Suppressor macrophage treated with lipopolysaccharide for 1 hour (primary cell): ENCODE measurements around the gene ZCCHC13.
A peak's percentile ranks its signal among the peaks of the same experiment; 100 is the strongest.
"Not testable (repeated sequence)": the region's sequence is repeated elsewhere in the genome, so short reads cannot be mapped to it uniquely, and the experiment has no call there.

Experiments used
- DNase-seq, 3 donors: peaks; one replicate each; pipeline ENCODE4 v3.0.0-alpha.2; 2020 to 2022

Gene ZCCHC13

DNA sequence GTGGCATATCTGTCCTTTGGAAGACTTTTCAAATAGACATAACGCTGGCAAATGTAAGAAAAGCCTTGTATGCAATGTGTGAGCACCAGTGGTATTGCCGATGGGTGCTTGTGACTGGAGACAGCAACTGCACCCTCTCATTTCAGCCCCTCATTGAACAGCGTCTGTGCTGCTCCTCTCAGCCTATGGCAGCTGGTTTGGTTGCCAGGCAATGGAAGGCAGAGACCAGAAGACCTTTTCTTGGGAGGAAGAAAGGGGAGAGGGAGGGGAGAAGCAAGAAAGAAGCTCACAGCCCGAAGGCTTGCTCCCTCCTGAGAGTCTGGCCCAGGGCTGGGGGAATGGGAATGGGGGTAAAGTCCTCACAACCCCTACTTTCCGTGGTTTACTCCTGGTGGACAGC lies 20.2 kb downstream of the ZCCHC13 start:
- DNase-seq, result no peak

DNA sequence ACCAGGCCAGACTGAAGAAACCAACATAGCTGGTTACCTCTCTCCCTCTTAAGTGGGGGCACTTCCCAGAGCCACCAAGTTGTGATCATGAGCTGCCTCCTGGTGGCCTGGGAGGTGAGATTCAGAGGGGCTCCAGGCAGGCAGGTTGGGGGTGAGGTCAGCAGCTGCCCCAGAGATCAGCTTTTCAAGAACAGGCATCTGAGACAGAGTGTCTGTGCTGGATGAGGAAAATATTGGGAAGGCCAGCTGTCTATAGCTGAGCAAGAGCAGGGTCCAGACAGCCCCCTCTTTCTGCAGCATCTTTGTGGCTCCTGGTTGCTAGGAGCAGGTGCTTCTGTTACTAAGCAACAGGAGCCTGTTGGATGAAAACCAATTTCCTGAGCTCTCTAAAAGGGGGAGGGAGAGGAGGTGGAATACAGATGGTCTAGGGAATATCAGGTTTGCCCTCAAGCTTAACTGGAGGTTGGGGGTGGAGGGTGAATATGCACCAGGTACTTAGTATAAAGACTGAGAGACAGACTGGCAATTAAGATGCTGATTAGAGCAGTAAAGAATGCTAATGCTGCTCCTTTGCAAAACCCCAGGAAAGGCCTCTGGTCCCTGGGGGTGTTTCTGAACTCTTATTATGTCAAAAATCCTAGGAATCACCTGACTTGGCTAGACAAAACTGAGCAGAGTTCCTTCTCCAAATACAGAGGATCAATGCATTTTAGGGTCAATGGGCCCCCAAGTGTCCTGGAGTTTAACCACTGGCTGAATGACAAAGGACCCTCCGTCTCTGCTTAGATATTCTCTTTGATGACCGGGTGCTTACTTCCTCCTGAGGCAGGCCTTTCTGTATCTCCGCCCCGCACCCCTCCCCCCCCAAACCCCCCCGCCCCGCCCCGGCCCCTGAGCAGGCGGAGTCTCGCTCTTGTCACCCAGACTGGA lies 21.4 kb downstream of the ZCCHC13 start:
- no peak for DNase-seq

DNA sequence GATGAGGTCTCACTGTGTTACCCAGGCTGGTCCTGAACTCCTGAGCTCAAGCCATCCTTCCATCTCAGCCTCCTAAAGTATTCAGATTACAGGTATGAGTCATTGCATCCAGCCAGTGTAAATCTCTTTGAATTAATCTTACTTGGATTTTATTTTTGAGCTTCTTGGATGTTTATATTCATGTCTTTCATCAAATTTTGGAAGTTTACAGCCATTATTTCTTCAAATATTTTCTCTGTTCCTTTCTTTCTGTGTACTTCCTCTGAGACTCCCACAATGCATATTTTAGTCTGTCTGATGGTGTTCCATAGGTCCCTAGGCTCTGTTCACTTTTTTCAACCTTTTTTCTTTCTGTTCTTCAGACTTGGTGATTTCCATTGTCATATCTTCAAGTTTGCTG lies 34.9 kb downstream of the ZCCHC13 start:
- DNase-seq, result no peak

DNA sequence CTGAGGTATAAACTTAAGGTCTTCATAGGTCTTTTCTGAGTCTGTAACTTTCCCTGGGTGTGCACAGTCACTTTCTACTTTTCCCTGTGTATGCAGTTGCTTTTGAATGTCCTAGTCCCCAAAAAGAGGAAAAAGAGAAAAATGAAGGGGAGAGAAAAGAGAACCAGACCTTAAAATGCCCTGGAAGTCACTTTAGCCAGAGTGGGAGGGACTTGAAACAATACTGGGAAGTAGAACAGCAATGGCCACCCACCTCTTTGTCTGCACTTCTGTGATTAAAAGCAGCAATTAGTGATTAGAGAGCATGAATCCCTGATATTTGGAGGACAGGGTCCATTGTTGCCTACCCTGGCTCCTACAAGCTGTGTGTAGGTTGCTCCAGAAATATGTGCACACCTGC lies 36.1 kb downstream of the ZCCHC13 start:
- peak; percentile 36 to 52 (median 44) for DNase-seq

DNA sequence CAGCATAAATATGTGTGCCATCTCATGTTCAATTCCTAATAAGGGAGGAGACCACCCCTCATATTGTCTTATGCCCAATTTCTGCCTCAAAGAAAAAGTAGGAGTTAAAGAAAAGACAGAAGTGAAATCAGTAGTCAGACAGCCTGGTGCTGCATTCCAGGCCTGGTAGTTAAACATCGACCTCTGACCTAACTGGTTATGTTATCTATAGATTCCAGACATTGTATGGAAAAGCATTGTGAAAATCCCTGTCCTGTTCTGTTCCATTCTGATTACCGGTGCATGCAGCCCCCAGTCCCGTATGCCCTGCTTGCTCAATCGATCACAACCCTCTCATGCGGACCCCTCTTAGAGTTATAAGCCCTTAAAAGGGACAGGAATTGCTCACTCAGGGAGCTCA lies 38.2 kb downstream of the ZCCHC13 start:
- not testable (repeated sequence) for DNase-seq

DNA sequence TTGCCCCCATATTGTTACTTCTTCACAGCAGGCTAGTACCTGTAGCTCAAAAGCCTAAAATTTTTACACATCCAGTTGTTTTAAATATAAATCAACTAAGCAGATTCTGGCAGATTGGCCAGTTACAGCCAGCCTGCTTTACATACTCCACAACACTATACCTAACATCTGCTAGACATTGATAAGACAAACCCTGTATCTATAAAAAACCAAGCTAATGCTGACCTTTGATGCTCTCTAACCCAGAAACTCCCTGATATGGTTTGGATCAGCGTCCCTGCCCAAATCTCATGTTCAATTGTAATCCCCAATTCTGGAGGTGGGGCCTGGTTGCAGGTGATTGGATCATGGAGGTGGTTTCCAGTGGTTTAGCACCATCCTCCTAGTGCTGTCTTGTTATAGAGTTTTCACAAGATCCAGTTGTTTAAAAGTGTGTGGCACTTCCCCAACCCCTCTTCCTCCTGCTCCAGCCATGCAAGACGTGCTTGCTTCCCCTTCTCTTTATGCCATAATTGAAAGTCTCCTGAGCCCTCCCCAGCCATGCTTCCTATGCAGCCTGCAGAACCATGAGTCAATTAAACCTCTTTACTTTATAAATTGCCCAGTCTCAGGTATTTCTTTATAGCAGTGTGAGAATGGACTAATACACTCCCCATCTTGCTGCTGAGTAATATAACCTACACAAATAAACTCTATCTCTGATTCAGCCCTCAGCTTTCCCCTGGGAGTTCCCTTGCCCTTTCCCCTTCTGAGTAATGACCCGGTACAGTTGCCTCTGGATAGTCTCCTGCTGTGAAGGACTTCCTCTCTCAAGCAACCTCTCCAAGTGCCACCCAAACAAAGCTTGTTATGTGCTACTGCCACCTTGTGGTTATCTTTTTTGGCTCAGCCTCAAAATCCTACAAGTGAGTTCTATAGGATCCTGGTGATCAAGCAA lies 39.6 kb downstream of the ZCCHC13 start:
- DNase-seq, result peak; percentile 87 to 94 (median 91)

DNA sequence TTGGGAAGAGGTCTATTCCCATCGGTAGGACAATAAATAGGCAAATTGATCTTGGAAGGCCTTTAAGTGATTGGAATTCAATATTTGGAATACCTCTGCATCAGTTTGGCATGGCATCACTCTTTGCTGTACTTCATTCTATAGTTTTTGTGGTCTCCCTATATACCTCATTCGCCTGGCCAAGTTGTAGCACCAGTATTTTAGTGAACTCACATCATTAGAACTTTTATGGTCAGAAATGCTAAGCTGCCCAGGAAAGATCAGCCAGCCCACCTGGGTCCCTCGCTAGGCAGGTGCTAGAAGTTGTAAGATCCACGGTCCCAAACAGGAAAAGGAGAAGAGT lies 40.3 kb downstream of the ZCCHC13 start:
- DNase-seq, result no peak

DNA sequence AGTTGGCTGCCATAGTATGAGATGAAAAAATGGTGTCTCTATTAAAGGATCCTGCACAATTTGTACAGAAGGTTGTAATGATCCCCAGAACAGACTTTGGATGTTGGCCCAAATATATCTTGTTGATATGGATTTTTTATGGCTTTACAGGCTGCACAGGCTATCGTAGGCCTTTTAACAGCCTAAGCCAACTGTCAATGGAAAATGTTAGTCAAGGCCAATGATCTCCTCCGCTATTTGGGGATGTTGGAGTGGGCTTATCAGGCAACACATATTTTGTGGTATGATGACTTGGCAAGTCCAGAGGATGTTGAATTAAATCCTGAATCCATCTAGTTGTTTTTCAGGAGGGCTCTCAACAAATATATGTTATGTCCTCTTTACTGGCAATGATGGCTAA lies 42.1 kb downstream of the ZCCHC13 start:
- no peak for DNase-seq

DNA sequence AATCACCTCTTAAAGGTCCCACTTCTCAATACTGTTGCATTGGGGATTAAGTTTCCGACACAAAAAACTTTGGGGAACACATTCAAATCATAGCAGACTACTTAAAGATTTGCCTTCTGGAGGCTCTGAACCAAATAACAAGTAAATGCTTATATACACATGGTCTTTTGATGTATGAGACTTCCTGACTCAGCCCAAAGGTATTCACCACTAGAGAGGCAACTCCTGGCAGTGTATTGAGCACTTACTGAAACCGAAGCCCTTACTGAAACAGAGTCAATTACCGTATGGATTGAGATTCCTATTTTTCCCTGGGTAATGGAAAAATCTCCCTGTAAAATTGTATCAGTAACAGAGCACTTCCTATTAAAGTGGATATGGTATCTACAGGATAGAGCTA lies 45.4 kb downstream of the ZCCHC13 start:
- DNase-seq, result no peak

DNA sequence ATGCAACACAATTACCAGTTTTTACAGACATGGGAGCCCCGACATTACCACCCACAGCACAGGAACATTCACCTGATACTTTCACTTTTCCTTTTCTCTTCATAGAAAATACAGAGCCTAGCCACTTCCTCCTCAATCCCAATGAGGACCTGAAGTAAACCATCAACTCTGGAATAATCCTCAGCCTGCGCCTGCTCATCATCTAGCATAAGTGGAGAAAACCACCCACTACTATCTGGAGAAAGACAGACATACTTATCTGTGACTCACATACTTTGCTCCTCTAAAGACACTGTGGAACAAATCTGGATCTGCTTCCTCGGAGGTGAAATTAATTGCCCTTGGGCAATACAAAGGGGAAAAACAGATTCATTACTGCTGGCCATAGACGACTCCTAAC lies 47.8 kb downstream of the ZCCHC13 start:
- DNase-seq, result no peak

DNA sequence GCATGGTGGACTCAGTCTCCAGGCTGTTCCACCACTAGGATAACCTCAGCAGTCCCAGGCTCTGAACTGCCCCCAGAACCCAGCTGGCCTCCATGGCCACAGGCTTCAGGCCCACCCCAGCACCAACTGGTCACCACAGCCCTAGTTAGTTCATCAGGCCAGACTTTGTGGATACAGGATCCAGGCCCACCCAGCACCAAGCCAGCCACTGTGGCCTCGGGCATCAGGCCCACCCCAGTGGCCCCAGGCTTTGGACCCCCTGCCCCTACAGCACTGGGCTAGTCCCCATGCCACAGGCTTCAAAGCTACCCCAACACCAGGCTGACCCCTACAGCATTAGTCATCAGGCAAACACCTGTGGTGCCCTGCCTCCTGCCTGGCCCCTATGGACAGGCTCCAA lies 50.0 kb downstream of the ZCCHC13 start:
- no peak for DNase-seq
